CD4-positive, alpha-beta T cell treated with Interleukin-4 for 1 hour (primary cell): ENCODE data around the gene MAMLD1.

ENCODE experiments used
- DNase-seq, 2 donors: peaks; one replicate each; pipeline ENCODE4 v3.0.0-alpha.2; 2020 to 2022

The MAMLD1 gene

GRCh38 chrX:150540965-150541364 lies 177.8 kb downstream of the MAMLD1 start:
- DNase-seq: no peak

- DNase-seq: no peak
These were observed 179.7 kb downstream of the MAMLD1 start for GRCh38 chrX:150542846-150543229.

- no peak for DNase-seq
These were observed 180.4 kb downstream of the MAMLD1 start for GRCh38 chrX:150543230-150544155.

- DNase-seq: peak; percentile 16 to 24
These were observed 181.2 kb downstream of the MAMLD1 start for GRCh38 chrX:150544222-150544787.

GRCh38 chrX:150544835-150545770 lies 182.0 kb downstream of the MAMLD1 start:
- DNase-seq: no peak

- DNase-seq: peak; percentile 35 to 51
These were observed 183.6 kb downstream of the MAMLD1 start for GRCh38 chrX:150546711-150547153.

GRCh38 chrX:150547375-150548115 lies 184.4 kb downstream of the MAMLD1 start:
- DNase-seq: peak in 1 of 2 donors; percentile 19

- no peak for DNase-seq
These were observed 185.1 kb downstream of the MAMLD1 start for GRCh38 chrX:150548251-150548650.

GRCh38 chrX:150548684-150549083 lies 185.6 kb downstream of the MAMLD1 start:
- DNase-seq: no peak

GRCh38 chrX:150551963-150552362 lies 188.8 kb downstream of the MAMLD1 start:
- DNase-seq: no peak

GRCh38 chrX:150558424-150558823 lies 195.3 kb downstream of the MAMLD1 start:
- no peak for DNase-seq
